Cardiac muscle cell (in vitro differentiated cells and primary cell): ENCODE data around the gene PIK3R5. TPM values are rescaled to one million over a fixed set of nuclear protein-coding genes. Genes with fewer than 3 reads are reported as not detected.

Experiments used
- DNase-seq, 2 donors: peaks; one replicate each; pipeline versions ENCODE4 v3.0.0 to v3.0.0-alpha.2; 2010 to 2017; ENCODE audit warnings: low read depth in 1 of 2, low spot score in 1 of 2
- H3K27ac ChIP-seq: fragments of 200-600 bp; sonication (generic); 2 replicates; pipeline ENCODE4 v1.5.1; 2016
- H3K27me3 ChIP-seq: fragments of 200-600 bp; sonication (generic); 2 replicates; pipeline ENCODE4 v1.6.0; 2016; ENCODE audit warnings: control low read depth
- H3K36me3 ChIP-seq: fragments of 200-600 bp; sonication (generic); 2 replicates; pipeline ENCODE4 v1.5.1; 2016; ENCODE audit warnings: control low read depth
- H3K4me1 ChIP-seq: fragments of 200-600 bp; sonication (generic); 2 replicates; pipeline ENCODE4 v1.8.1; 2017; ENCODE audit warnings: low read depth, mild to moderate bottlenecking, mixed run types
- H3K4me3 ChIP-seq: fragments of 200-600 bp; sonication (generic); 2 replicates; pipeline ENCODE4 v1.5.1; 2016; ENCODE audit warnings: mild to moderate bottlenecking
- H3K9me3 ChIP-seq: fragments of 200-600 bp; sonication (generic); 2 replicates; pipeline ENCODE4 v1.5.1; 2017; ENCODE audit warnings: low read depth, mild to moderate bottlenecking, control low read depth
- CTCF ChIP-seq: IDR thresholded peaks from 2 replicates; pipeline ENCODE4 v1.5.1; 2012; ENCODE audit warnings: low read depth, mild to moderate bottlenecking, low read length
- polyA plus RNA-seq: library from polyadenylated mRNA; unstranded; fragments of >200 nt; fragmentation: Nextera tagmentation; extraction: Ambion mirVana; gene quantifications from 2 replicates; pipeline ENCODE4 v1.2.1, GENCODE V29; 2016
- total RNA-seq: library from RNA; depleted of rRNA; stranded (reverse); fragments of >200 nt; gene quantifications from 2 replicates; pipeline ENCODE4 v1.2.3, GENCODE V29; 2016

Gene PIK3R5
- total and polyA plus RNA-seq, 2 experiments from 2014 or later = 0.09 to 0.38 TPM

GRCh38 chr17:8916466-8916865, 49.0 kb downstream of the PIK3R5 start:
- no peak for DNase-seq
- H3K36me3 ChIP-seq = no peaks in the 10 kb centered on the region
- H3K9me3 ChIP-seq = no peaks in the 10 kb centered on the region
- no peak overlapping the region for H3K4me3 ChIP-seq
- H3K4me1 ChIP-seq = no peaks in the 10 kb centered on the region
- H3K27ac ChIP-seq = no peak overlapping the region
- peaks cover 4% of the 10 kb centered on the region for H3K27me3 ChIP-seq
- TF ChIP-seq CTCF = no peak

- H3K36me3 ChIP-seq = no peaks in the 10 kb centered on the region
- H3K4me1 ChIP-seq = no peaks in the 10 kb centered on the region
- no peak for TF ChIP-seq CTCF
- no peak for DNase-seq
- peaks cover 10% of the 10 kb centered on the region for H3K27me3 ChIP-seq
- H3K9me3 ChIP-seq = no peaks in the 10 kb centered on the region
- no peak overlapping the region for H3K4me3 ChIP-seq
- H3K27ac ChIP-seq = no peak overlapping the region
Observed at GRCh38 chr17:8914554-8914953, 51.0 kb downstream of the PIK3R5 start.

GRCh38 chr17:8913879-8914278, 51.6 kb downstream of the PIK3R5 start:
- Histone ChIP-seq H3K9me3 (no peaks in the 10 kb centered on the region), H3K4me3 (no peak overlapping the region), H3K27ac (no peak overlapping the region), H3K27me3 (peaks cover 10% of the 10 kb centered on the region), H3K36me3 (no peaks in the 10 kb centered on the region), H3K4me1 (no peaks in the 10 kb centered on the region)
- no peak for DNase-seq
- no peak for TF ChIP-seq CTCF

GRCh38 chr17:8913091-8913490, 52.4 kb downstream of the PIK3R5 start:
- no peak for TF ChIP-seq CTCF
- Histone ChIP-seq H3K27ac (no peak overlapping the region), H3K27me3 (peaks cover 10% of the 10 kb centered on the region), H3K4me1 (no peaks in the 10 kb centered on the region), H3K36me3 (no peaks in the 10 kb centered on the region), H3K9me3 (no peaks in the 10 kb centered on the region), H3K4me3 (no peak overlapping the region)
- no peak for DNase-seq

GRCh38 chr17:8912084-8912981, 53.2 kb downstream of the PIK3R5 start:
- Histone ChIP-seq H3K4me1 (no peaks in the 10 kb centered on the region), H3K27ac (no peak overlapping the region), H3K27me3 (peaks cover 10% of the 10 kb centered on the region), H3K36me3 (no peaks in the 10 kb centered on the region), H3K4me3 (no peak overlapping the region), H3K9me3 (no peaks in the 10 kb centered on the region)
- no peak for DNase-seq
- TF ChIP-seq CTCF = no peak
